Hepatocyte (in vitro differentiated cells): ENCODE results near the gene ATP9B.

Source experiments
- EZH2 ChIP-seq: fragments of 200-600 bp; sonication (generic); IDR thresholded peaks from 2 replicates; pipeline ENCODE4 v1.6.1; 2016; ENCODE audit warnings: antibody characterized with exemption, mild to moderate bottlenecking, borderline replicate concordance
- TF ChIP-seq, protein P1 (sequence below): fragments of 200-600 bp; sonication (generic); IDR thresholded peaks from 2 replicates; pipeline ENCODE4 v1.5.1; 2016; ENCODE audit warnings: antibody characterized with exemption, mild to moderate bottlenecking; ENCODE audit not compliant: poor library complexity

DNA sequence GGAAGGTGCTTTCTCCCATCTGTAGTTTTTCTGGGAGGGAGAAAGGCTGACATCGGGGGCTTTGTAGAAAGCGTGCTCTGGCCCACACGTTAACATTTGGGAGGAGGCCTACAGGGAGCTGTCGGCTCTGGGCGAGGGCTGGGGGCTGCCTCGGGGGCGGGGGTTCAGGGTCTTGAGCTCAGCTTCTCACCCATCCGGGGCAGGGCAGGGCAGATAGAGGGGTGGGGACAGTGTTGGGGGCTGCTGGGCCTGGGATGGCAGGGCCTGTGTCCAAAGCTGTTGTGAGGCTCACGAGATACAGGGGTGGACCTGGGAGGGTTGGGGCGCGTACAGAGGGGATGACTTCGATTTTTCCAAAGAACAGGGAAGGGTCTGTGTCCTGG, 353.6 kb downstream of the ATP9B start:
- TF ChIP-seq, protein P1, sequence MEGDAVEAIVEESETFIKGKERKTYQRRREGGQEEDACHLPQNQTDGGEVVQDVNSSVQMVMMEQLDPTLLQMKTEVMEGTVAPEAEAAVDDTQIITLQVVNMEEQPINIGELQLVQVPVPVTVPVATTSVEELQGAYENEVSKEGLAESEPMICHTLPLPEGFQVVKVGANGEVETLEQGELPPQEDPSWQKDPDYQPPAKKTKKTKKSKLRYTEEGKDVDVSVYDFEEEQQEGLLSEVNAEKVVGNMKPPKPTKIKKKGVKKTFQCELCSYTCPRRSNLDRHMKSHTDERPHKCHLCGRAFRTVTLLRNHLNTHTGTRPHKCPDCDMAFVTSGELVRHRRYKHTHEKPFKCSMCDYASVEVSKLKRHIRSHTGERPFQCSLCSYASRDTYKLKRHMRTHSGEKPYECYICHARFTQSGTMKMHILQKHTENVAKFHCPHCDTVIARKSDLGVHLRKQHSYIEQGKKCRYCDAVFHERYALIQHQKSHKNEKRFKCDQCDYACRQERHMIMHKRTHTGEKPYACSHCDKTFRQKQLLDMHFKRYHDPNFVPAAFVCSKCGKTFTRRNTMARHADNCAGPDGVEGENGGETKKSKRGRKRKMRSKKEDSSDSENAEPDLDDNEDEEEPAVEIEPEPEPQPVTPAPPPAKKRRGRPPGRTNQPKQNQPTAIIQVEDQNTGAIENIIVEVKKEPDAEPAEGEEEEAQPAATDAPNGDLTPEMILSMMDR: no peak
- no peak for TF ChIP-seq EZH2
